DOHH2 (cell line): ENCODE measurements around the gene GLT1D1.
"Not testable (repeated sequence)": the region's sequence is repeated elsewhere in the genome, so short reads cannot be mapped to it uniquely, and the experiment has no call there.

ENCODE experiments used
- EZH2phosphoT487 ChIP-seq: fragments of 200-600 bp; sonication (generic); IDR thresholded peaks from 2 replicates; pipeline ENCODE4 v1.6.1; 2017; ENCODE audit warnings: borderline replicate concordance, mild to moderate bottlenecking, antibody characterized with exemption, low read length, moderate library complexity, mixed read lengths
- TF ChIP-seq, protein P1 (sequence below): fragments of 200-600 bp; sonication (generic); IDR thresholded peaks from one replicate; pipeline ENCODE4 v1.5.1; 2014; ENCODE audit warnings: antibody characterized with exemption, mild to moderate bottlenecking, low read depth, low read length; ENCODE audit not compliant: poor library complexity, severe bottlenecking

DNA sequence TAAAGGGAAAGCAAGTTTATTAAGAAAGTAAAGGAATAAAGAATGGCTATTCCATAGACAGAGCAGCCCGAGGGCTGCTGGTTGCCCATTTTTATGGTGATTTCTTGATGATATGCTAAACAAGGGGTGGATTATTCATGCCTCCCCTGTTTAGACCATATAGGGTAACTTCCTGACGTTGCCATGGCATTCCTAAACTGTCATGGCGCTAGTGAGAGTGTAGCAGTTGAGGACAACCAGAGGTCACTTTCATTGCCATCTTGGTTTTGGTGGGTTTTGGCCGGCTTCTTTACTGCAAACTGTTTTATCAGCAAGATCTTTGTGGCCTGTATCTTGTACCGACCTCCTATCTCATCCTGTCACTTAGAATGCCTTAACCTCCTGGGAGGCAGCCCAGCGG is 3.5 kb upstream of the GLT1D1 start:
- TF ChIP-seq, protein P1, sequence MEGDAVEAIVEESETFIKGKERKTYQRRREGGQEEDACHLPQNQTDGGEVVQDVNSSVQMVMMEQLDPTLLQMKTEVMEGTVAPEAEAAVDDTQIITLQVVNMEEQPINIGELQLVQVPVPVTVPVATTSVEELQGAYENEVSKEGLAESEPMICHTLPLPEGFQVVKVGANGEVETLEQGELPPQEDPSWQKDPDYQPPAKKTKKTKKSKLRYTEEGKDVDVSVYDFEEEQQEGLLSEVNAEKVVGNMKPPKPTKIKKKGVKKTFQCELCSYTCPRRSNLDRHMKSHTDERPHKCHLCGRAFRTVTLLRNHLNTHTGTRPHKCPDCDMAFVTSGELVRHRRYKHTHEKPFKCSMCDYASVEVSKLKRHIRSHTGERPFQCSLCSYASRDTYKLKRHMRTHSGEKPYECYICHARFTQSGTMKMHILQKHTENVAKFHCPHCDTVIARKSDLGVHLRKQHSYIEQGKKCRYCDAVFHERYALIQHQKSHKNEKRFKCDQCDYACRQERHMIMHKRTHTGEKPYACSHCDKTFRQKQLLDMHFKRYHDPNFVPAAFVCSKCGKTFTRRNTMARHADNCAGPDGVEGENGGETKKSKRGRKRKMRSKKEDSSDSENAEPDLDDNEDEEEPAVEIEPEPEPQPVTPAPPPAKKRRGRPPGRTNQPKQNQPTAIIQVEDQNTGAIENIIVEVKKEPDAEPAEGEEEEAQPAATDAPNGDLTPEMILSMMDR = not testable (repeated sequence)
- not testable (repeated sequence) for TF ChIP-seq EZH2phosphoT487
